D721Med (cell line): Measurements from ENCODE around the gene RNF146.
"Not testable (repeated sequence)": the region's sequence is repeated elsewhere in the genome, so short reads cannot be mapped to it uniquely, and the experiment has no call there.

Experiments used
- DNase-seq: peaks from one replicate; pipeline ENCODE4 v3.0.0; 2011; ENCODE audit warnings: low spot score; ENCODE audit not compliant: insufficient read length
- FAIRE-seq: peaks from 2 replicates; lab custom pipeline; 2011; peaks lifted over from hg19 to GRCh38; lab: Jason Lieb, UNC
- CTCF ChIP-seq: IDR thresholded peaks from 2 replicates; pipeline ENCODE4 v1.5.1; 2012; ENCODE audit warnings: mild to moderate bottlenecking, control low read depth; ENCODE audit not compliant: insufficient read depth; ENCODE audit errors: missing control alignments

The RNF146 gene

GRCh38 chr6:127266178-127266891 is at the start of gene RNF146:
RNF146 (plus strand) TSS chr6:127266864; CDS start chr6:127280339, 13,475 bp downstream.
- TF ChIP-seq CTCF: peak; percentile 76
- DNase-seq (peak; percentile 49), FAIRE-seq (no peak)

- DNase-seq: no peak
- TF ChIP-seq CTCF: no peak
- no peak for FAIRE-seq
These were observed 46.8 kb upstream of the RNF146 start for GRCh38 chr6:127219869-127220268.

- DNase-seq: no peak
- no peak for TF ChIP-seq CTCF
- no peak for FAIRE-seq
These were observed 45.5 kb upstream of the RNF146 start for GRCh38 chr6:127221201-127221600.

GRCh38 chr6:127222418-127222817 is 44.2 kb upstream of the RNF146 start:
- DNase-seq (no peak), FAIRE-seq (no peak)
- TF ChIP-seq CTCF: no peak

- TF ChIP-seq CTCF: no peak
- no peak for DNase-seq
- no peak for FAIRE-seq
These were observed 41.2 kb upstream of the RNF146 start for GRCh38 chr6:127225497-127225896.

GRCh38 chr6:127233819-127234218 is 32.8 kb upstream of the RNF146 start:
- not testable (repeated sequence) for FAIRE-seq, DNase-seq

- no peak for TF ChIP-seq CTCF
- DNase-seq (no peak), FAIRE-seq (no peak)
These were observed 23.2 kb upstream of the RNF146 start for GRCh38 chr6:127243501-127243900.
